AG09309 (cell line): ENCODE results near the gene HYDIN.
A peak's percentile ranks its signal among the peaks of the same experiment; 100 is the strongest.

Experiments
- DNase-seq: peaks from one replicate; pipeline ENCODE4 v3.0.0-alpha.2; 2010; ENCODE audit warnings: low read depth
- H3K4me3 ChIP-seq: 2 replicates; pipeline ENCODE4 v1.5.1; 2011; ENCODE audit warnings: mild to moderate bottlenecking, low read depth, low read length, moderate library complexity; ENCODE audit not compliant: control insufficient read depth
- TF ChIP-seq, protein P1 (sequence below): IDR thresholded peaks from 2 replicates; pipeline ENCODE4 v1.5.1; 2011; ENCODE audit warnings: mild to moderate bottlenecking, low read depth, low read length, inconsistent platforms; ENCODE audit not compliant: insufficient read depth, control insufficient read depth; ENCODE audit errors: missing control alignments

HYDIN gene

DNA sequence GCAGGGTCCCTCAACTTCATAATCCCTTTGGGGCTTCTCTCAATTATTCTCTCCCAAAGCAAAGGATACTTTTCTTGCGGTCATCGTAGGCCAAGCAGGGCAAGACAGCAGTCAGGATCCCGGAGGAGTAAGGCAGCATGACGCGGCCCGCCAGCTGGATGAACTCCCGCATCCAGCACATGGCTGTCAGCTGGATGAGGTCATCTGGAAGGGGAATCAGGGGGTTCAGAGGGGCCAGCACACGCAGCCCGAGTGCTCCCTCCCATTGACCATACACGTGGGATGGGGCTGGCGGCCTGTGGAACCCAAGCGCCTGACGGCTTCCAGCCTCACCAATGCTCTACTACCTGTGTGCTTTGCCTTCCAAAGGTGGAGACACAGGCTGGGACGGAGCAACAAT lies 448.7 kb downstream of the HYDIN start:
- H3K4me3 ChIP-seq, result no peak overlapping the region
- DNase-seq, result no peak
- TF ChIP-seq, protein P1, sequence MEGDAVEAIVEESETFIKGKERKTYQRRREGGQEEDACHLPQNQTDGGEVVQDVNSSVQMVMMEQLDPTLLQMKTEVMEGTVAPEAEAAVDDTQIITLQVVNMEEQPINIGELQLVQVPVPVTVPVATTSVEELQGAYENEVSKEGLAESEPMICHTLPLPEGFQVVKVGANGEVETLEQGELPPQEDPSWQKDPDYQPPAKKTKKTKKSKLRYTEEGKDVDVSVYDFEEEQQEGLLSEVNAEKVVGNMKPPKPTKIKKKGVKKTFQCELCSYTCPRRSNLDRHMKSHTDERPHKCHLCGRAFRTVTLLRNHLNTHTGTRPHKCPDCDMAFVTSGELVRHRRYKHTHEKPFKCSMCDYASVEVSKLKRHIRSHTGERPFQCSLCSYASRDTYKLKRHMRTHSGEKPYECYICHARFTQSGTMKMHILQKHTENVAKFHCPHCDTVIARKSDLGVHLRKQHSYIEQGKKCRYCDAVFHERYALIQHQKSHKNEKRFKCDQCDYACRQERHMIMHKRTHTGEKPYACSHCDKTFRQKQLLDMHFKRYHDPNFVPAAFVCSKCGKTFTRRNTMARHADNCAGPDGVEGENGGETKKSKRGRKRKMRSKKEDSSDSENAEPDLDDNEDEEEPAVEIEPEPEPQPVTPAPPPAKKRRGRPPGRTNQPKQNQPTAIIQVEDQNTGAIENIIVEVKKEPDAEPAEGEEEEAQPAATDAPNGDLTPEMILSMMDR, result no peak

DNA sequence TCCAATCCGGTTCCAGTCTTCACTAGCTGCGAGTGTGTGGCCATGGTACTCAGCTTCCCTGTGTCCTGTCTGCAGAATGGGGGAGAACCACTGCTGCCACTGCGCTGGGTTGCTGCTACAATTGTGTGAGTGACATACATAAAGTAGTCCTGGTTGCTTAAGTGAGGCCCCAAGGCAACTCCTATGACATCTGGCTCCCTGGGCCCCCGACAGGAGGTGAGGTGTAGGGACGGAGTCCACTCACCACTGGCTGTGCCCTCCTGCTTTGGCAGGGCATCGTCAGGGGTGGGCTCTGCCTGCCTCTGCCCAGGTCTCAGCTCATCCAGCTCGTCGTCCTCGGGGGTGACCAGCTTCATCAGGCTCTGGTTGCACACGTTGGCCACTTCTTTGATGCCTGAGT lies 450.0 kb downstream of the HYDIN start:
- no peak for DNase-seq
- H3K4me3 ChIP-seq, result no peak overlapping the region

DNA sequence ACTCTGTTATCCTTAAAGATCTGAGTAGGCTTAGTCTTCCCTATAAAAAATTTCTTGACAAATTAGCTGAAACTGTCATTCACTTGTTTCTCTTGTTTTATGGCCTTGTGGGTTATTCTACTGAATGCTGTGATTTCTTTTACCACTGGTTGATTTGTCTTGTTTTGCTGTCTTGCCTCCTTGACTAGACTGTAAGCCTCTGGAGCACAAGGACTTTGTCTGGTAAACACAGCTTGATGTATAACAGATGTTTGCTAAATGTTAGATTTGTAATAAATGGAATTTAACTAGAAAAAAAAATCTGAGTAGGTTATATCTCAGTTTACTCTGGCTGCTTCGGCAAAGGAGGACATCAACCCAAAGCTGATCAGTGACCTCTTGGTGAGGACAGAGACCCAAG lies 451.2 kb downstream of the HYDIN start:
- no peak for DNase-seq
- no peak overlapping the region for H3K4me3 ChIP-seq
- TF ChIP-seq, protein P1, result no peak

More for the DNA sequence above, 450.0 kb downstream of the HYDIN start:
- TF ChIP-seq, protein P1, result no peak

DNA sequence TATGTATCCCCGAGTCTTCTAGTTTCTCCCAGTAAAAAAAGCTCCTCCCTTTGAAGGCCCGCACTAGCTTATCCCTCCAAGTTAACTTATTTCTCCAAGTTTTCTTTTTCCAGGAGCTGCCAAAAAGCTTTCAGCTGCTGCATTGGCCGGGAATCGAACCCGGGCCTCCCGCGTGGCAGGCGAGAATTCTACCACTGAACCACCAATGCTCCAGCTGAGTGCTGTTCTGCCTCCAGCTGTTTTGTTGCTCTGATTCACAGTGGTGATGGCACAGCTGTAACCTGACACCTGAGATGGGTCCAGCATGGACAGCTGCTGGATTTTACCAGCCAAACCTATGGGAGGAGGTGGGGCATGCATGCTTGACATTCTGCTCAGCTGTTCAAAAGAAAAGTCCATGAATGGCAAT lies 451.6 kb downstream of the HYDIN start:
- peak; percentile 73 for DNase-seq
- TF ChIP-seq, protein P1, result no peak
- no peak overlapping the region for H3K4me3 ChIP-seq

DNA sequence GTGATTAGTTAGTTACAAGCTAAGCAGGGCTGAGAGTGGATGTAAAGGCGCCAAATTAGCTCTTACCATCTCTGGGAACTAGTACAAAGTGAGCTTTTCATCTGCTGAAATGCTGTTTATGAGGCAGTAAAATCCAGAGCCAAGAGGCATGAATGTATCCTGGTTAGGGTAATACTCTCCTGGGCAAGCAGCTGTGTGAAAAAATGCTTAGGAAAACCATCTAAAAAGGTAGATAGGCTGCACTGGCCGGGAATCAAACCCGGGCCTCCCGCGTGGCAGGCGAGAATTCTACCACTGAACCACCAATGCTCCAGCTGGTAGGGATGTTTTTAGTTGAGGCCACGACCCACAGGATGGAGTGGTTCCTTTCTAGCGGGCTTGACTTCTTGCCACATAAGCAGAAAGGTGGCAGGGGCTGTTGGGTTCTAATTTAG lies 452.5 kb downstream of the HYDIN start:
- TF ChIP-seq, protein P1, result no peak
- peak; percentile 66 for DNase-seq

DNA sequence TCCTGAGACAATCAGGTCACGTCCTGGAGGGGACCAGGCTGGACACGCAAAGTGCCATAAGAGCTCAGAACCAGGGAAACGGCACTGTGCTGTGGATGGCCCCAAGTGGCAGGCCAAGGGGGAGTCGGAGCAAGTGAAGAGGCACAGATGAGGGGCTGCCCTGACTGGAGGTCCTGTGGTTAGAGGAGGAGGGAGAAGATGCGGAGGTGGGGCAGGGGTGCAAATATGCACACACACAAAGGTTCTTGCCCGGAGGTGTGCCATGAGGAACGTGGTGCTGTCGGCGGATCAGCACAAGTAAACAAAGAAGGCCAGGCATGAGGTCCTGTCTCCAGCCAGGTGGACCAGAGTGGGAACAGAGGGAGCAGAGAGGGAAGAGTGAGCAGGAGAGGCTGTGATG lies 453.0 kb downstream of the HYDIN start:
- no peak overlapping the region for H3K4me3 ChIP-seq
- TF ChIP-seq, protein P1, result no peak
- DNase-seq, result no peak

More for the DNA sequence above, 452.5 kb downstream of the HYDIN start:
- no peak overlapping the region for H3K4me3 ChIP-seq

DNA sequence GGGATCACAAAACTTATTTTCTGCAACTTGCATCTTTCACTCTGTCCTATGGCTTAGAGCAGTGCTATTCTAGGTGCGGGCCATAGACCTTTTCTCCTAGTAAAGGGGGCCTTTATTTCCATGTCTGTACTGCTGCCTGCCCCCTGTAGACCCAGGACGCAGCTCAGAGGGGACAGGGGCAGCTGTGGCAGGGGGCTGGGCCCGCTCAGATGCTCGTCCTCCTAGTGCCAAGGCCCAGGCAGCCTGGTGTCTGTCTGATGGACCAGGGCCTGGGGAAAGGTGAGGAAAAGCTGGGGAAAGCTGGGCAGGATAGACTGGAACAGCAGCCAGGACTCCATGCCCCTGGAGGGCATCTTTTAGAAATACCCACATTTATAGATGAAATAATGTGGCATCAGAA lies 455.1 kb downstream of the HYDIN start:
- TF ChIP-seq, protein P1, result no peak
- DNase-seq, result no peak
- H3K4me3 ChIP-seq, result no peak overlapping the region
